GM12878 (cell line): Measurements from ENCODE around the gene IL31.

Experiments
- CREB1 ChIP-seq: IDR thresholded peaks from 2 replicates; pipeline ENCODE4 v1.6.1; 2012; ENCODE audit warnings: low read depth, mild to moderate bottlenecking, inconsistent platforms
- EZH2 ChIP-seq: IDR thresholded peaks from 2 replicates; pipeline ENCODE4 v1.6.1; 2012; ENCODE audit warnings: low read depth, mild to moderate bottlenecking, control low read depth, inconsistent platforms, low read length, borderline replicate concordance; ENCODE audit not compliant: control insufficient read depth
- FOXM1 ChIP-seq: IDR thresholded peaks from 2 replicates; pipeline ENCODE4 v1.6.1; 2012; ENCODE audit warnings: low read depth, mild to moderate bottlenecking, inconsistent platforms, low read length, moderate library complexity
- POLR2A ChIP-seq: IDR thresholded peaks from 2 replicates; pipeline ENCODE4 v1.6.1; 2011; ENCODE audit warnings: low read depth, mild to moderate bottlenecking, low read length
- ZNF274 ChIP-seq: IDR thresholded peaks from one replicate; pipeline ENCODE4 v1.8.0; 2011; ENCODE audit not compliant: insufficient read length, insufficient read depth
- TF ChIP-seq, protein P1 (sequence below), 3 experiments: IDR thresholded peaks in 2 of 3; conservative IDR thresholded peaks in 1 of 3; 2 replicates each; pipeline ENCODE4 v1.5.1; 2011; ENCODE audit warnings: low read depth in 3 of 3, low read length in 3 of 3, mild to moderate bottlenecking in 3 of 3, control low read depth in 2 of 3, moderate library complexity in 2 of 3, inconsistent platforms in 1 of 3, mixed read lengths in 1 of 3; ENCODE audit not compliant: control insufficient read depth in 2 of 3, insufficient read depth in 1 of 3; ENCODE audit errors: extremely low read depth in 1 of 3

DNA sequence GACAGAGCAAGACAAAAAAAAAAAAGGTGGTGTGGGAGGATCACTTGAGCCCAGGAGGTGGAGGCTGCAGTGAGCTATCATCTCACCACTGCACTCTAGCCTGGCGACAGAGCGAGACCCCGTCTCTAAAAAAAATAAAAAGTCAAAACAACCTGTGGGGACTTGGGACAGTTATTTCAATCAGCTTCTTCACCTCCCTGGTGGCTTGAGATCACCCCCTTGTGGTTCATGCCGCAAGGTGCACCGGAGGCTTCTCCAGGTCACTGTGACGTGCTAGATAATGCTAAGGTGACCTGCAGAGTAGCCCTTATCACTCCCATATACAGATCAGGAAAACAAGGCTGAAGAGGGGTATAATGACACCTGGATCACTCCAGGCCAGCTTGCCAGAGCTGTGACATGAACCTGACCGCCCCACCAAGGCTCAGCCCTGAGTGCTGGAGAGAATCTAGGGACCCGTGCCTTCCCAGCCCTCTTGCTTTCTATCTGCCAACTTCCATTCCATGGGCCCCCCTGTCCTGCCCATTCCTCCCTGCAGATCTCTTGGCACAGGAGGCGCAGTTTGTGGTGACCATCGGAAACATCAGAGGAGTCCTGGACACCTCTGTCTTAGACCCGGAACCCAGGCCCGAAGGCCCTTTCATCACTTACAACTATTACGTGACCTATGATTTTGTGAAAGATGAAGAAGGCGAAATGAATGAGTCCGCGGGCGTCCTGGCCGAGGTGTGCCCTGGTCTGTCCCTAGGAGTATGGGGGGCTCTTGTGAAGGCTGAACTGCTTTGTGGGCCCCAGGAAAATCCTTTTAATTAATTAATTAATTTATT, 17.0 kb upstream of the IL31 start:
- TF ChIP-seq, protein P1, sequence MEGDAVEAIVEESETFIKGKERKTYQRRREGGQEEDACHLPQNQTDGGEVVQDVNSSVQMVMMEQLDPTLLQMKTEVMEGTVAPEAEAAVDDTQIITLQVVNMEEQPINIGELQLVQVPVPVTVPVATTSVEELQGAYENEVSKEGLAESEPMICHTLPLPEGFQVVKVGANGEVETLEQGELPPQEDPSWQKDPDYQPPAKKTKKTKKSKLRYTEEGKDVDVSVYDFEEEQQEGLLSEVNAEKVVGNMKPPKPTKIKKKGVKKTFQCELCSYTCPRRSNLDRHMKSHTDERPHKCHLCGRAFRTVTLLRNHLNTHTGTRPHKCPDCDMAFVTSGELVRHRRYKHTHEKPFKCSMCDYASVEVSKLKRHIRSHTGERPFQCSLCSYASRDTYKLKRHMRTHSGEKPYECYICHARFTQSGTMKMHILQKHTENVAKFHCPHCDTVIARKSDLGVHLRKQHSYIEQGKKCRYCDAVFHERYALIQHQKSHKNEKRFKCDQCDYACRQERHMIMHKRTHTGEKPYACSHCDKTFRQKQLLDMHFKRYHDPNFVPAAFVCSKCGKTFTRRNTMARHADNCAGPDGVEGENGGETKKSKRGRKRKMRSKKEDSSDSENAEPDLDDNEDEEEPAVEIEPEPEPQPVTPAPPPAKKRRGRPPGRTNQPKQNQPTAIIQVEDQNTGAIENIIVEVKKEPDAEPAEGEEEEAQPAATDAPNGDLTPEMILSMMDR (IDR thresholded peaks at IDR 0.05 in 2 of 3, conservative IDR thresholded peaks at IDR 0.05 in 1 of 3; ENCODE audit: control insufficient read depth in 2 of 3, extremely low read depth in 1 of 3, insufficient read depth in 1 of 3, low read depth in 3 of 3, low read length in 3 of 3) = peak; percentile 89 to 93 (median 90)
- TF ChIP-seq ZNF274 (no peak), FOXM1 (0 out of 2 replicates have a peak, but pooled peaks have one; percentile 33), EZH2 (no peak), POLR2A (no peak), CREB1 (peak; percentile 42; the same call in 1 of the 2 replicates)
